A549 (cell line): ENCODE measurements around the gene EPB41L5. TPM values are rescaled to one million over a fixed set of nuclear protein-coding genes. Genes with fewer than 3 reads are reported as not detected.

Experiments used
- ATAC-seq, 2 experiments: fragments of 200-7000 bp in 1 of 2; fragments of >200 bp in 1 of 2; cut with Nextera tagmentation in 1 of 2; cut with Tn5 transposase in 1 of 2; 3 replicates each; pipeline versions ENCODE4 v1.8.0 to v1.9.1; 2018 to 2020; ENCODE audit warnings: mild to moderate bottlenecking in 1 of 2, moderate library complexity in 1 of 2
- CTCF ChIA-PET: fragments of 300-600 bp; sonication (Branson Sonifier 250); formaldehyde crosslinking; extraction: SDS; loops from one replicate; lab custom pipeline; 2021; ENCODE audit warnings: antibody characterized with exemption, inconsistent platforms; lab: Yijun Ruan, JAX
- POLR2A ChIA-PET: fragments of 350-600 bp; formaldehyde crosslinking; extraction: SDS; loops from one replicate; lab custom pipeline; 2021; ENCODE audit warnings: antibody characterized with exemption, inconsistent platforms; lab: Yijun Ruan, JAX
- DNase-seq, 2 experiments: peaks; one replicate each; pipeline versions ENCODE4 v3.0.0 to v3.0.0-alpha.2; 2011 to 2016; ENCODE audit warnings: low read depth in 1 of 2, low spot score in 1 of 2
- FAIRE-seq: peaks from 2 replicates; lab custom pipeline; 2011; peaks lifted over from hg19 to GRCh38; lab: Jason Lieb, UNC
- H3K27ac ChIP-seq, 2 experiments: fragments of >200 bp; sonication (Bioruptor Twin); formaldehyde crosslinking; 3 replicates each; pipeline ENCODE4 v1.5.1; 2016 to 2017
- H3K4me1 ChIP-seq: fragments of >200 bp; sonication (Bioruptor Twin); formaldehyde crosslinking; 3 replicates; pipeline ENCODE4 v1.6.1; 2016
- H3K4me2 ChIP-seq: fragments of >200 bp; sonication (Bioruptor Twin); formaldehyde crosslinking; 3 replicates; pipeline ENCODE4 v1.6.1; 2016
- H3K4me3 ChIP-seq: fragments of >200 bp; sonication (Bioruptor Twin); formaldehyde crosslinking; 3 replicates; pipeline ENCODE4 v1.5.1; 2016
- H3K9me3 ChIP-seq: fragments of >200 bp; sonication (Bioruptor Twin); formaldehyde crosslinking; 3 replicates; pipeline ENCODE4 v1.6.1; 2016
- HEYL ChIP-seq: fragments of 250-450 bp; sonication (Bioruptor Pico); IDR thresholded peaks from 2 replicates; pipeline ENCODE4 v1.8.0; 2021; ENCODE audit warnings: mild to moderate bottlenecking, moderate library complexity
- HOXA7 ChIP-seq: fragments of 250-450 bp; sonication (Bioruptor Pico); IDR thresholded peaks from 2 replicates; pipeline ENCODE4 v1.5.0; 2020; ENCODE audit warnings: mild to moderate bottlenecking, moderate library complexity
- JUNB ChIP-seq: fragments of >200 bp; sonication (Bioruptor Twin); formaldehyde crosslinking; IDR thresholded peaks from 2 replicates; pipeline ENCODE4 v1.6.1; 2016
- MYC ChIP-seq: IDR thresholded peaks from 2 replicates; pipeline ENCODE4 v1.6.1; 2012; ENCODE audit warnings: mild to moderate bottlenecking, inconsistent platforms, low read length, improper control_type of control experiment, borderline replicate concordance
- RAD21 ChIP-seq, 2 experiments: fragments of >200 bp in 1 of 2; sonication (Bioruptor Twin) in 1 of 2; formaldehyde crosslinking in 1 of 2; IDR thresholded peaks in 1 of 2; conservative IDR thresholded peaks in 1 of 2; 2 replicates in 1 of 2; 3 replicates in 1 of 2; pipeline ENCODE4 v1.6.1; 2012 to 2018; ENCODE audit warnings: inconsistent platforms in 1 of 2
- RCOR1 ChIP-seq: fragments of 150-350 bp; IDR thresholded peaks from 2 replicates; pipeline ENCODE4 v1.6.1; 2014; ENCODE audit warnings: antibody characterized with exemption, low read length, low read depth
- SMC3 ChIP-seq: fragments of >200 bp; sonication (Bioruptor Twin); formaldehyde crosslinking; IDR thresholded peaks from 3 replicates; pipeline ENCODE4 v1.6.1; 2018; ENCODE audit warnings: inconsistent platforms
- TP53 ChIP-seq: fragments of 250-450 bp; sonication (Bioruptor Pico); IDR thresholded peaks from 2 replicates; pipeline ENCODE4 v1.5.0; 2021; ENCODE audit warnings: mild to moderate bottlenecking, moderate library complexity
- ZSCAN20 ChIP-seq: fragments of 250-450 bp; sonication (Bioruptor Pico); IDR thresholded peaks from 2 replicates; pipeline ENCODE4 v1.8.0; 2022; ENCODE audit warnings: mild to moderate bottlenecking, moderate library complexity
- WGBS: methylation state at CpG from one replicate; pipeline ENCODE4 v1.1.6; 2017; ENCODE audit errors: missing lambda C conversion rate; 5-methylcytosine and 5-hydroxymethylcytosine counted together
- polyA plus RNA-seq, 4 experiments: library from polyadenylated mRNA; depleted of rRNA in 3 of 4; stranded (reverse); fragments of >200 nt; fragmentation: RNase III in 1 of 4; extraction: RNeasy Plus Mini Kit Qiagen cat#74134 plus additional on column Dnase treatment in 1 of 4; gene quantifications; 2 replicates in 3 of 4; 3 replicates in 1 of 4; pipeline ENCODE4 v1.2.3, GENCODE V29; 2011 to 2017
- small RNA-seq, 6 experiments: library from RNA; depleted of rRNA; stranded (forward); fragments of <200 nt; gene quantifications; one replicate each; pipeline ENCODE3, GENCODE V24; 2012
- TF ChIP-seq, protein P1 (sequence below): fragments of 250-450 bp; sonication (Bioruptor Pico); IDR thresholded peaks from 2 replicates; pipeline ENCODE4 v1.5.0; 2020; ENCODE audit warnings: low read depth, mild to moderate bottlenecking, moderate library complexity
- TF ChIP-seq, protein P2 (sequence below): fragments of 150-350 bp; IDR thresholded peaks from 2 replicates; pipeline ENCODE4 v1.6.1; 2014; ENCODE audit warnings: low read depth, mild to moderate bottlenecking, low read length

The EPB41L5 gene
- polyA plus RNA-seq, 2 of the 4 experiments (the other 2 are of a cell fraction): 5.8 to 33.0 TPM

DNA sequence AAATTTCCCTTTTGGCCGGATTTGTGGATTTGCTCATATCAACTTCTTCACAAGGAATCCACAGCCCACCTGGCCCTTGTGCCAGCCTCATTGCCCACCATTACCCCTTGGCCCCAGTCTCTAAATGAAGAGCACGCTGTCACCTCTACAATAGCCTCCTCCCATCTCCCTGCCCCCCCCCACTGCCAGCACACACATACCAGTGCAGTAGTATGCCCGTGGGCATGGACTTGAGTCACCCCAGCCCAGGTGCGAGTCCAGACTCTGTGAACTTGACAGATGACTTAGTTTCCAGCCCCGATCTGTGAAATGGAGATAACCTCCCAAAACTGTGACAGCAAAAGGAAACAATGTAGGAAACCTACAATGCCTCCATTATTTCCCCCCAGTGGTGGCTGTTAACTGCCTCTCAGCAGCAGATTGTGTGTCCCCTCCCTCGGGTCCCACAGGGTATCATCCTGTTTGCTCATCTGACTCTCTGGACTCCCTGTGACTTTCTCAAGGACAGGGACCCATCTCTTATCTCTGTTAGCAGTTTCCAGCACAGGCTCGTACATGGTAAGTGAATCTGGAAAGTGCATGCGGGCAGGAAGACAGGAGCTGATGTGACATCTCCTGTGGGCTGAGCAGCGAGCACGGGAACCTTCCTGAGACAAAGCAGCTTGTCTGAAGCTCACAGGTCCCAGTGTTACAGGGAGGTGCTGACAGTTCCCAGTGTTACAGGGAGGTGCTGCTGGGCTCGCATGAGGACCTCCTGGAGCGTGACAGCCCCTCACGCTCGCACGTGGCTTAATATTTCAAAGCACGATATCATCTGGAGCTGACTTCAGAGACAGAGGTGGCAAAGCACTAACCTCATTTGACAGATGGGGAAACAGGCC is 214.5 kb downstream of the EPB41L5 start:
- 85% methylated on average over 14 of the region's 16 CpGs for WGBS
- TF ChIP-seq TP53 (CRISPR knock-in tag) (no peak), JUNB (no peak), ZSCAN20 (CRISPR knock-in tag) (no peak), HOXA7 (CRISPR knock-in tag) (no peak), MYC (no peak)
- TF ChIP-seq, protein P1, sequence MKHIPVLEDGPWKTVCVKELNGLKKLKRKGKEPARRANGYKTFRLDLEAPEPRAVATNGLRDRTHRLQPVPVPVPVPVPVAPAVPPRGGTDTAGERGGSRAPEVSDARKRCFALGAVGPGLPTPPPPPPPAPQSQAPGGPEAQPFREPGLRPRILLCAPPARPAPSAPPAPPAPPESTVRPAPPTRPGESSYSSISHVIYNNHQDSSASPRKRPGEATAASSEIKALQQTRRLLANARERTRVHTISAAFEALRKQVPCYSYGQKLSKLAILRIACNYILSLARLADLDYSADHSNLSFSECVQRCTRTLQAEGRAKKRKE: no peak
- TF ChIP-seq, all 56 proteins: peak for 0
- Histone ChIP-seq H3K4me3 (no peak overlapping the region), H3K27ac (no peak overlapping the region), H3K4me2 (no peak overlapping the region), H3K9me3 (no peaks in the 10 kb centered on the region), H3K4me1 (peaks cover 24% of the 10 kb centered on the region)
- FAIRE-seq (no peak), DNase-seq (no peak), ATAC-seq (no peak)
- ChIA-PET POLR2A (no interaction called here), CTCF (interaction anchor here (1.0 to 3.4 kb wide), 8 partner anchors 8 to 453 kb away, joined by 3 to 20 read pairs (median 4); partner anchors contain the start of gene RALB)

DNA sequence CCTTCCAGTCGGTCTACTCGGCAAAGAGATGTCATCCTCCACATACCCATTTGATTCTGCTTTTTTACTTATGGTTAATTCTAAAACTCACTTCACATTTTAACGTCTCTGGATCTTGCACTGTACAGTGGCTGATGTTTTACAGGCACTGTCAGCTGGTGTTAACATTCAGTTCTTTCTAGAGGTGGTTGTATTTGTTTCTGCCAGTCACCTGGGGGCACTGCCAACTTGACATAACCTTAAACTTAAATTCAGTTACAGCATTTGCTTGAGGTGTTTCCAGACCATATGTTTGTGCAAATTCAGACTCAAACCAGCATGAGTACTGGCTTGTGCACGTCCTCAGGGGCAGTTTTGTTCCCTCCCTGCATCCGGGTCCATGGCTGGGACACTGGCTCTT is 215.6 kb downstream of the EPB41L5 start:
- Histone ChIP-seq H3K27ac (no peak overlapping the region), H3K4me3 (no peak overlapping the region), H3K4me2 (no peak overlapping the region), H3K9me3 (no peaks in the 10 kb centered on the region), H3K4me1 (peaks cover 22% of the 10 kb centered on the region)
- DNase-seq: no peak
- TF ChIP-seq HEYL (CRISPR knock-in tag) (no peak), RCOR1 (no peak), RAD21 (conservative IDR thresholded peaks at IDR 0.05 in 1 of 2, IDR thresholded peaks at IDR 0.05 in 1 of 2) (peak; percentile 42 to 45; a peak in 4 of 5 replicates), SMC3 (peak; percentile 28; the same call in 1 of the 3 replicates)
- TF ChIP-seq, protein P2, sequence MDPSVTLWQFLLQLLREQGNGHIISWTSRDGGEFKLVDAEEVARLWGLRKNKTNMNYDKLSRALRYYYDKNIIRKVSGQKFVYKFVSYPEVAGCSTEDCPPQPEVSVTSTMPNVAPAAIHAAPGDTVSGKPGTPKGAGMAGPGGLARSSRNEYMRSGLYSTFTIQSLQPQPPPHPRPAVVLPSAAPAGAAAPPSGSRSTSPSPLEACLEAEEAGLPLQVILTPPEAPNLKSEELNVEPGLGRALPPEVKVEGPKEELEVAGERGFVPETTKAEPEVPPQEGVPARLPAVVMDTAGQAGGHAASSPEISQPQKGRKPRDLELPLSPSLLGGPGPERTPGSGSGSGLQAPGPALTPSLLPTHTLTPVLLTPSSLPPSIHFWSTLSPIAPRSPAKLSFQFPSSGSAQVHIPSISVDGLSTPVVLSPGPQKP: no peak
- ChIA-PET CTCF (interaction anchor here (1.0 to 3.4 kb wide), 7 partner anchors 9 to 452 kb away, joined by 3 to 20 read pairs (median 4); no protein-coding TSS in a partner anchor), POLR2A (no interaction called here)
- ATAC-seq: no peak
- no peak for FAIRE-seq
- 64% methylated on average over 5 of the region's 5 CpGs for WGBS

Small RNA genes within 50 kb of the gene (small RNA-seq; reads per million reads assigned to genes)
- 0 reads per million in 6 experiments for gene MTND4LP14
- 0 reads per million in 6 experiments for gene RF00019

Other genes with a start within 250 kb of the EPB41L5 start
- 41.8 and 48.5 TPM in 2 replicates for gene TMEM185B, start 210.3 kb downstream of the EPB41L5 start, polyA plus RNA-seq (2011; rRNA removed)
- gene TMEM185B, start 210.3 kb downstream of the EPB41L5 start, polyA plus RNA-seq (2017; fragmentation: RNase III; extraction: RNeasy Plus Mini Kit Qiagen cat#74134 plus additional on column Dnase treatment): 28.7 to 31.5 TPM (median 30.3 TPM) in 3 replicates
- 65.9 and 72.9 TPM in 2 replicates for gene RALB, start 239.8 kb downstream of the EPB41L5 start, polyA plus RNA-seq (2011; rRNA removed)
- gene RALB, start 239.8 kb downstream of the EPB41L5 start, polyA plus RNA-seq (2017; fragmentation: RNase III; extraction: RNeasy Plus Mini Kit Qiagen cat#74134 plus additional on column Dnase treatment): 71.5 to 77.4 TPM (median 76.5 TPM) in 3 replicates